GM18499 (cell line): ENCODE measurements around the gene RBFOX1.

Experiments used
- ATAC-seq: cut with Tn5 transposase; IDR thresholded peaks from one replicate; pipeline ENCODE4 v1.9.1; 2021; ENCODE audit warnings: moderate number of reproducible peaks; ENCODE audit not compliant: insufficient read depth, unreplicated experiment

RBFOX1 gene

GRCh38 chr16:7731141-7731540 is 398.5 kb downstream of the RBFOX1 start:
- no peak for ATAC-seq

- no peak for ATAC-seq
Measured at GRCh38 chr16:7736138-7736665, 403.6 kb downstream of the RBFOX1 start.

- no peak for ATAC-seq
Measured at GRCh38 chr16:7742626-7743025, 410.0 kb downstream of the RBFOX1 start.

GRCh38 chr16:7744546-7745264 is 412.1 kb downstream of the RBFOX1 start:
- ATAC-seq, result no peak

- ATAC-seq, result no peak
Measured at GRCh38 chr16:7745276-7745675, 412.6 kb downstream of the RBFOX1 start.

- no peak for ATAC-seq
Measured at GRCh38 chr16:7746941-7747340, 414.3 kb downstream of the RBFOX1 start.

GRCh38 chr16:7748522-7748921 is 415.9 kb downstream of the RBFOX1 start:
- ATAC-seq, result no peak

GRCh38 chr16:7755347-7755882 is 422.8 kb downstream of the RBFOX1 start:
- no peak for ATAC-seq
